H1 (cell line): ENCODE measurements around the gene THADA. TPM values are rescaled to one million over a fixed set of nuclear protein-coding genes. Genes with fewer than 3 reads are reported as not detected.

Source experiments
- HDAC2 ChIP-seq, 2 experiments: fragments of 300-600 bp in 1 of 2; sonication (generic) in 1 of 2; IDR thresholded peaks; 2 replicates each; pipeline ENCODE4 v1.6.1; 2011 to 2012; ENCODE audit warnings: low read depth in 2 of 2, low read length in 2 of 2, mild to moderate bottlenecking in 2 of 2, moderate library complexity in 2 of 2, borderline replicate concordance in 1 of 2, inconsistent platforms in 1 of 2
- NANOG ChIP-seq: IDR thresholded peaks from 2 replicates; pipeline ENCODE4 v1.6.1; 2011; ENCODE audit warnings: low read length, low read depth, mild to moderate bottlenecking, inconsistent platforms; ENCODE audit not compliant: insufficient read depth, poor library complexity, severe bottlenecking
- PHF8 ChIP-seq: fragments of 200-600 bp; sonication (generic); conservative IDR thresholded peaks from 2 replicates; pipeline ENCODE4 v1.7.1; 2012; ENCODE audit warnings: low read depth, mild to moderate bottlenecking, inconsistent platforms, low read length, moderate library complexity
- POLR2A ChIP-seq, 2 experiments: IDR thresholded peaks; 1 replicate in 1 of 2; 2 replicates in 1 of 2; pipeline ENCODE4 v1.6.1; 2011; ENCODE audit warnings: low read depth in 2 of 2, low read length in 2 of 2, mild to moderate bottlenecking in 2 of 2; ENCODE audit errors: control extremely low read depth in 1 of 2
- POU5F1 ChIP-seq: IDR thresholded peaks from 2 replicates; pipeline ENCODE4 v1.6.1; 2011; ENCODE audit warnings: low read depth, mild to moderate bottlenecking, low read length, moderate library complexity
- SP2 ChIP-seq: IDR thresholded peaks from 2 replicates; pipeline ENCODE4 v1.6.1; 2012; ENCODE audit warnings: mild to moderate bottlenecking, low read length, inconsistent platforms
- TCF12 ChIP-seq: IDR thresholded peaks from 2 replicates; pipeline ENCODE4 v1.6.1; 2011; ENCODE audit warnings: low read depth, mild to moderate bottlenecking, low read length
- TEAD4 ChIP-seq: IDR thresholded peaks from 2 replicates; pipeline ENCODE4 v1.6.1; 2012; ENCODE audit warnings: low read depth, low read length, inconsistent platforms, mixed read lengths
- ZNF274 ChIP-seq: IDR thresholded peaks from 2 replicates; pipeline ENCODE4 v1.7.0; 2012; ENCODE audit warnings: low read length, borderline replicate concordance; ENCODE audit errors: extremely low read depth
- polyA plus RNA-seq, 7 experiments: library from polyadenylated mRNA; depleted of rRNA in 3 of 7; stranded (reverse) in 5 of 7; unstranded in 2 of 7; fragments of >200 nt in 5 of 7; fragments of 200-250 nt in 2 of 7; gene quantifications; 1 replicate in 5 of 7; 2 replicates in 1 of 7; 4 replicates in 1 of 7; pipeline versions ENCODE4 v1.2.1 to v1.2.3, GENCODE V29; 2011 to 2013; ENCODE audit warnings: missing spikeins in 2 of 7, mixed read lengths in 2 of 7
- total RNA-seq: library from RNA; stranded (reverse); fragmentation: NEBNext Ultra II Directional; extraction: Animal tissue kit (Norgen Biotek cat#: 25700); gene quantifications from 2 replicates; pipeline ENCODE4 v1.2.1, GENCODE V29; 2021
- TF ChIP-seq, protein P1 (sequence below): fragments of 300-600 bp; sonication (generic); IDR thresholded peaks from 2 replicates; pipeline ENCODE4 v1.7.1; 2012; ENCODE audit warnings: low read length, moderate library complexity, mild to moderate bottlenecking, inconsistent platforms; ENCODE audit not compliant: insufficient replicate concordance
- TF ChIP-seq, protein P2 (sequence below): IDR thresholded peaks from 2 replicates; pipeline ENCODE4 v1.6.1; 2011; ENCODE audit warnings: low read length, improper control_type of control experiment

The THADA gene
- total and polyA plus RNA-seq, 2 of the 8 experiments (the other 6 are each of a cell fraction or from before 2014, with no cell fraction given), result 22.4 to 26.8 TPM

DNA sequence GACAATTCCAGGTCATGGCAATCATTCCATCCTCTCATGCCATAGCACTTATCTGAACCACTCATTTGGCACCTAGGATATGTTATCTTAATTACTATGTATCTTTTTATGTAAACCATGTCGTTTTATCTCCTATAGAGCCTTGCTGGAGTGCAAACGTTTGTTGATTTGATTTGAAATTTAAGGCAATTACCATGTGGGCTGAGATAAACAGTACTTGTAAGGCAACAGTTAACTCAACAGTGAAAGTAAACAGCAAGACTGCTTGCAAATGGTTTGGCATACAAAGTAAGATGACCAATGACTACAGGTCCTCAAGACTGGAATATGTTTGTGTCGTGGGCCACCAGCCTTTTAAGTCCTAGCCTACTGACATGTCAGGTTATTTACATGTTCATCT is 235.7 kb downstream of the THADA start (continued):
- TF ChIP-seq, protein P1, sequence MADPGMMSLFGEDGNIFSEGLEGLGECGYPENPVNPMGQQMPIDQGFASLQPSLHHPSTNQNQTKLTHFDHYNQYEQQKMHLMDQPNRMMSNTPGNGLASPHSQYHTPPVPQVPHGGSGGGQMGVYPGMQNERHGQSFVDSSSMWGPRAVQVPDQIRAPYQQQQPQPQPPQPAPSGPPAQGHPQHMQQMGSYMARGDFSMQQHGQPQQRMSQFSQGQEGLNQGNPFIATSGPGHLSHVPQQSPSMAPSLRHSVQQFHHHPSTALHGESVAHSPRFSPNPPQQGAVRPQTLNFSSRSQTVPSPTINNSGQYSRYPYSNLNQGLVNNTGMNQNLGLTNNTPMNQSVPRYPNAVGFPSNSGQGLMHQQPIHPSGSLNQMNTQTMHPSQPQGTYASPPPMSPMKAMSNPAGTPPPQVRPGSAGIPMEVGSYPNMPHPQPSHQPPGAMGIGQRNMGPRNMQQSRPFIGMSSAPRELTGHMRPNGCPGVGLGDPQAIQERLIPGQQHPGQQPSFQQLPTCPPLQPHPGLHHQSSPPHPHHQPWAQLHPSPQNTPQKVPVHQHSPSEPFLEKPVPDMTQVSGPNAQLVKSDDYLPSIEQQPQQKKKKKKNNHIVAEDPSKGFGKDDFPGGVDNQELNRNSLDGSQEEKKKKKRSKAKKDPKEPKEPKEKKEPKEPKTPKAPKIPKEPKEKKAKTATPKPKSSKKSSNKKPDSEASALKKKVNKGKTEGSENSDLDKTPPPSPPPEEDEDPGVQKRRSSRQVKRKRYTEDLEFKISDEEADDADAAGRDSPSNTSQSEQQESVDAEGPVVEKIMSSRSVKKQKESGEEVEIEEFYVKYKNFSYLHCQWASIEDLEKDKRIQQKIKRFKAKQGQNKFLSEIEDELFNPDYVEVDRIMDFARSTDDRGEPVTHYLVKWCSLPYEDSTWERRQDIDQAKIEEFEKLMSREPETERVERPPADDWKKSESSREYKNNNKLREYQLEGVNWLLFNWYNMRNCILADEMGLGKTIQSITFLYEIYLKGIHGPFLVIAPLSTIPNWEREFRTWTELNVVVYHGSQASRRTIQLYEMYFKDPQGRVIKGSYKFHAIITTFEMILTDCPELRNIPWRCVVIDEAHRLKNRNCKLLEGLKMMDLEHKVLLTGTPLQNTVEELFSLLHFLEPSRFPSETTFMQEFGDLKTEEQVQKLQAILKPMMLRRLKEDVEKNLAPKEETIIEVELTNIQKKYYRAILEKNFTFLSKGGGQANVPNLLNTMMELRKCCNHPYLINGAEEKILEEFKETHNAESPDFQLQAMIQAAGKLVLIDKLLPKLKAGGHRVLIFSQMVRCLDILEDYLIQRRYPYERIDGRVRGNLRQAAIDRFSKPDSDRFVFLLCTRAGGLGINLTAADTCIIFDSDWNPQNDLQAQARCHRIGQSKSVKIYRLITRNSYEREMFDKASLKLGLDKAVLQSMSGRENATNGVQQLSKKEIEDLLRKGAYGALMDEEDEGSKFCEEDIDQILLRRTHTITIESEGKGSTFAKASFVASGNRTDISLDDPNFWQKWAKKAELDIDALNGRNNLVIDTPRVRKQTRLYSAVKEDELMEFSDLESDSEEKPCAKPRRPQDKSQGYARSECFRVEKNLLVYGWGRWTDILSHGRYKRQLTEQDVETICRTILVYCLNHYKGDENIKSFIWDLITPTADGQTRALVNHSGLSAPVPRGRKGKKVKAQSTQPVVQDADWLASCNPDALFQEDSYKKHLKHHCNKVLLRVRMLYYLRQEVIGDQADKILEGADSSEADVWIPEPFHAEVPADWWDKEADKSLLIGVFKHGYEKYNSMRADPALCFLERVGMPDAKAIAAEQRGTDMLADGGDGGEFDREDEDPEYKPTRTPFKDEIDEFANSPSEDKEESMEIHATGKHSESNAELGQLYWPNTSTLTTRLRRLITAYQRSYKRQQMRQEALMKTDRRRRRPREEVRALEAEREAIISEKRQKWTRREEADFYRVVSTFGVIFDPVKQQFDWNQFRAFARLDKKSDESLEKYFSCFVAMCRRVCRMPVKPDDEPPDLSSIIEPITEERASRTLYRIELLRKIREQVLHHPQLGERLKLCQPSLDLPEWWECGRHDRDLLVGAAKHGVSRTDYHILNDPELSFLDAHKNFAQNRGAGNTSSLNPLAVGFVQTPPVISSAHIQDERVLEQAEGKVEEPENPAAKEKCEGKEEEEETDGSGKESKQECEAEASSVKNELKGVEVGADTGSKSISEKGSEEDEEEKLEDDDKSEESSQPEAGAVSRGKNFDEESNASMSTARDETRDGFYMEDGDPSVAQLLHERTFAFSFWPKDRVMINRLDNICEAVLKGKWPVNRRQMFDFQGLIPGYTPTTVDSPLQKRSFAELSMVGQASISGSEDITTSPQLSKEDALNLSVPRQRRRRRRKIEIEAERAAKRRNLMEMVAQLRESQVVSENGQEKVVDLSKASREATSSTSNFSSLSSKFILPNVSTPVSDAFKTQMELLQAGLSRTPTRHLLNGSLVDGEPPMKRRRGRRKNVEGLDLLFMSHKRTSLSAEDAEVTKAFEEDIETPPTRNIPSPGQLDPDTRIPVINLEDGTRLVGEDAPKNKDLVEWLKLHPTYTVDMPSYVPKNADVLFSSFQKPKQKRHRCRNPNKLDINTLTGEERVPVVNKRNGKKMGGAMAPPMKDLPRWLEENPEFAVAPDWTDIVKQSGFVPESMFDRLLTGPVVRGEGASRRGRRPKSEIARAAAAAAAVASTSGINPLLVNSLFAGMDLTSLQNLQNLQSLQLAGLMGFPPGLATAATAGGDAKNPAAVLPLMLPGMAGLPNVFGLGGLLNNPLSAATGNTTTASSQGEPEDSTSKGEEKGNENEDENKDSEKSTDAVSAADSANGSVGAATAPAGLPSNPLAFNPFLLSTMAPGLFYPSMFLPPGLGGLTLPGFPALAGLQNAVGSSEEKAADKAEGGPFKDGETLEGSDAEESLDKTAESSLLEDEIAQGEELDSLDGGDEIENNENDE, result no peak
- TF ChIP-seq TCF12 (no peak), PHF8 (no peak), SP2 (no peak), TEAD4 (no peak), NANOG (no peak), POLR2A (IDR thresholded peaks at IDR 0.05; ENCODE audit: control extremely low read depth in 1 of 2, low read depth in 2 of 2, low read length in 2 of 2) (no peak), POU5F1 (no peak), ZNF274 (no peak), HDAC2 (IDR thresholded peaks at IDR 0.05; ENCODE audit: borderline replicate concordance in 1 of 2, low read depth in 2 of 2, low read length in 2 of 2) (no peak)
- TF ChIP-seq, protein P2, sequence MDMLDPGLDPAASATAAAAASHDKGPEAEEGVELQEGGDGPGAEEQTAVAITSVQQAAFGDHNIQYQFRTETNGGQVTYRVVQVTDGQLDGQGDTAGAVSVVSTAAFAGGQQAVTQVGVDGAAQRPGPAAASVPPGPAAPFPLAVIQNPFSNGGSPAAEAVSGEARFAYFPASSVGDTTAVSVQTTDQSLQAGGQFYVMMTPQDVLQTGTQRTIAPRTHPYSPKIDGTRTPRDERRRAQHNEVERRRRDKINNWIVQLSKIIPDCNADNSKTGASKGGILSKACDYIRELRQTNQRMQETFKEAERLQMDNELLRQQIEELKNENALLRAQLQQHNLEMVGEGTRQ, result no peak
